LHCN-M2 (cell line): ENCODE data around the gene MSI2. TPM values are rescaled to one million over a fixed set of nuclear protein-coding genes. Genes with fewer than 3 reads are reported as not detected.

Source experiments
- DNase-seq: peaks from one replicate; pipeline ENCODE4 v3.0.0-alpha.2; 2012; ENCODE audit warnings: low read depth
- total RNA-seq: library from RNA; depleted of rRNA; stranded (reverse); fragments of >200 nt; gene quantifications from 2 replicates; pipeline ENCODE4 v1.2.3, GENCODE V29; 2014

Gene MSI2
- total RNA-seq, 1 experiment from 2014 or later, result 120 TPM

DNA sequence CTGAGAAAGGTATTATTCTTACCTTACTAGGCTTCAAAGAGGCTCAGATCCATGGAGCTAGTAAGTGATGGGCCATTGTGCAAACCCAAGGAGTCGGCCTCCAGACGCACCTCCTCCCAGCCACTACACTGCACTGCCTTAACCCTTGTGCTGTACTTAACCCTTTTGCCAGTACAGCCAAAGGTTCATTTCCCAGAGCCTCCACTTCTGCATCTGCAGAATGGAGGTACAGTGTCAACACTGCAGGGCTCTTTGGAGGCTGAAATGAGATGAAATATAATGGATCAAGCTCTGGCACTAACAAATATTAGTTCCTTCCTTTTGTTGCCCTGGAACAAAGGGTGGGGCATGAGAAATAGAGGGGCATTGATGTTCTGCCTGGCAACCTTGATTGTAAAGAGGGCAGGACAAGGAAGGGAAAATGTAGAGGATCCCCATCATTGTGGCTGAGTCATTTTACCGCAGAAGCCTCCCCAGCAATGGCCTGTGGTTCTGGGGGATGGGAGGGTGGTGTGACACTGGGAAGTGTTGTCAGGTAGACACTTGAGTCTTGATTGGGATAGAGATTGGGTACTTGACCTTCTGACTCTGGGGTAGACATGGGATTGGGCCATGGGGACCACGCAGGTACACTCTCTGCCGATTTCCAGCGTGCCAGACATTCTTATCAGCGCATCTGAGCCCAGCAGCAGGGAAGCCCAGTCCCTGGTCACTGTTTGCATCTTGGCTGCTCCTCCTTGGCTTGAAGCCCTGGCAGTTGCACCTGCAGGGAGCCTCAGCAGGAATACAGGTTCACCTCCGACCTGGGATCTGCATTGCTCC is 84.0 kb downstream of the MSI2 start:
- no peak for DNase-seq

DNA sequence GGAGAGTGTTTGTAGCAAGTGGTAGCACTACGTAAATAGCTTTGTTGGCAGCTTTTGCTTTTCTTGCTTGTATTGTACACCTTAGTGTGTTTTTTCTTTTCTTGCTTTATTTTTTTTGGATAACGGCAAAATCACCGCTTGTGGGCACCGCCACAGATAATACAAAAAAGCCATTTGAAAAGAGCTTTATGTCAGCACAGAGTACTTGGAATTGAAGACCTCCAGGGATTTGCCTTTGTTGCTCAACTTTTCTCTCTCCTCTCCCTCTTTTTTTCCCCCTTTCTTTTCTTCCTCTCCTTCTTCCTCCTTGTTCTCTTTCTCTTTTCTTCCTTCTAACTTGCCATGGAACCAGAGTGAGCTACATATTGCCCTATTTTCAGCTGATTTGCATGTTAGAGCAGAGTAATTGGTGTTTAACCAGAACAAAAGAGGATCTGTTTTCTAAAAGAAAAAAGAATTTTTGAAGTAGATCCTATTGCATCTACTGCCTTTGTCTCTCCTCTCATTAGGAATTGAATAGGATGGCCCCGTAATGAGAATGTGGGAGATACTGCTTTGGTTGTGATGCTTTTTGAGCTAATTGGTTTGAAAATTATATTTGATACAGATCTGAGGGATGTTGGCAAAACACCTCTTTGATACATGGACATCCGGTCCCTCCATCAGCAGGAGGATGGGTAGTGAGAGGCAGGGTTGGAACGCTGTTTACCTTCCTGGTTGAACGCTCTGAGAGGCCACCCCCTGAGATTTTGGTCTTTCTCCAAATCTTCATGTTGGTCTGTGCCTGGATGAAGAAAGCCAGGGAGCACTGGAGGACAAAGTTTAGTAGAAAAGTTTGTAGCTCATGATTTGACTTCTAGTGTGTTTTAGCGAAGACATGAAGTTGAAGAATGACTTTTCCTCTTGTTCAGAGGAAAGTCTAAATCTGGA is 85.6 kb downstream of the MSI2 start:
- DNase-seq, result no peak

- no peak for DNase-seq
Observed at GRCh38 chr17:57342963-57343589, 86.8 kb downstream of the MSI2 start.

GRCh38 chr17:57343717-57344116 is 87.4 kb downstream of the MSI2 start:
- DNase-seq, result no peak

DNA sequence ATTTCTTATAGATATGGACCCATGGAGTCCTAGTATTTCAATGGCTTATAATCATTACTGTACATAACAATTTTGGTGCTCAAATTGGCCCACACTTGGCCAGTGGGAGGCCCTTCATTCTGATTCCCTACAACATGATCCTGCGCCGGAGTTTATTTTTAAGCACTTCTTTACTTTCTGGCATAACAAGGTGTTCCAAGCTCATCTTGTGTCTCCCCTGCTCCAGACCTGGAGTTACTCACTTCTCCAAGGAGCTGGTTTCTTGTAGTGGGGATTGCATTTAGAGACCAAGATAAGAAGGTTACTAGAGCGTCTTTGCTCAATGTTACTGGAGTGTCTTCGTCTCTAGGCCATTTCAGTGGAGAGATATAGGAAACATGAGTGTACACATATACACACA is 87.9 kb downstream of the MSI2 start:
- no peak for DNase-seq

GRCh38 chr17:57349541-57350247 is 93.4 kb downstream of the MSI2 start:
- DNase-seq, result no peak

DNA sequence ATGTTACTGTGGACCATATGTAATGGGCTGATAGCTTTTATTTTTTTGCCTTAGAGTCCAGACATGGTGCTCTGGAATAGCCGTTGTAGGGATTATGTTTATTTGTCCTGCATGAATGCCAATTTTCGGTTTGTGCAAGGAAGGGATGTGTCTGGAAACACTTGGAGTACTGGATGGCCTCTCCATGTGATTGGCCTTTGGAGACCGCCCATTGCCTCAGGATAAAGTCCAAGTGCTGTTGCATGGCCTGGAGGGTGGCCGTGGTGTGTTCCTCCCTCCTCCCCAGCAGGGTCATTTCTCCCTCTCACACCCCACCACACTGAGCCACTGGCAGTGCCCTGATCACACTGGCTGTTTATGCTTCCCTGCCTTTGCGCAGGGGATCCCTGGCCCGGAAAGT is 93.9 kb downstream of the MSI2 start:
- no peak for DNase-seq

- DNase-seq, result no peak
Observed at GRCh38 chr17:57352665-57353175, 96.4 kb downstream of the MSI2 start.

- DNase-seq, result no peak
Observed at GRCh38 chr17:57354673-57355072, 98.3 kb downstream of the MSI2 start.

GRCh38 chr17:57355090-57355859 is 99.0 kb downstream of the MSI2 start:
- DNase-seq, result peak; percentile 43

GRCh38 chr17:57356153-57356718 is 99.9 kb downstream of the MSI2 start:
- no peak for DNase-seq

GRCh38 chr17:57356719-57357391 is 100.5 kb downstream of the MSI2 start:
- DNase-seq, result peak; percentile 19

- no peak for DNase-seq
Observed at GRCh38 chr17:57357392-57357784, 101.1 kb downstream of the MSI2 start.

DNA sequence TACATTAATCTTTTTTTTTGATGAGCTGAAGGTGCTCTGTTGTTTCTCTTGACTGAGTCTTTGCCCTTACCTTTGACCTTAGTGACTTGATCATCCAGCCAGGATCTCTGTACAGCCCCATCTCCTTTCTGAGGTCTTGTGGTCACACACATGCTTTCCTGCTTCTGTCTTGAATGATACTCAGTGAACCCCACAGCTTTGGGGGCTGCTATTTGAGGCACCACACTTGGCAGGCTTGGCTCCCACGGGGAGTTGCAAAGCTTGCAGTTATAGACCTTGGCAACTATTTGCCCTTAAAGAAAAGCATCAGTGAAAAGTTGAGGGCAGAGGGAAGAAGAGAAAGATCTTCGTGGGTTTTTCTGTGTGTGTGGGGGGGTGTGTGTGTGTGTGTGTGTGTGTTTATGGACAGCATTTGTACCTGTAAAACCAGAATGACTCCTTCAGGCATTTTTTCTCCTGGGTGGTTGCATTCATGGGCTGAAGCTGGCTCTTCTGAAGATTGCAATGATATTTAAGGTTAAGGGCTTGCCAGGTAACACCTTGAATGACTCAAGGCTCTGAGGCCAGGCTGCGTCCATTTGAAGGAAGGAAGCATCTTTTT is 101.6 kb downstream of the MSI2 start:
- no peak for DNase-seq

GRCh38 chr17:57360266-57360665 is 103.9 kb downstream of the MSI2 start:
- DNase-seq, result no peak

DNA sequence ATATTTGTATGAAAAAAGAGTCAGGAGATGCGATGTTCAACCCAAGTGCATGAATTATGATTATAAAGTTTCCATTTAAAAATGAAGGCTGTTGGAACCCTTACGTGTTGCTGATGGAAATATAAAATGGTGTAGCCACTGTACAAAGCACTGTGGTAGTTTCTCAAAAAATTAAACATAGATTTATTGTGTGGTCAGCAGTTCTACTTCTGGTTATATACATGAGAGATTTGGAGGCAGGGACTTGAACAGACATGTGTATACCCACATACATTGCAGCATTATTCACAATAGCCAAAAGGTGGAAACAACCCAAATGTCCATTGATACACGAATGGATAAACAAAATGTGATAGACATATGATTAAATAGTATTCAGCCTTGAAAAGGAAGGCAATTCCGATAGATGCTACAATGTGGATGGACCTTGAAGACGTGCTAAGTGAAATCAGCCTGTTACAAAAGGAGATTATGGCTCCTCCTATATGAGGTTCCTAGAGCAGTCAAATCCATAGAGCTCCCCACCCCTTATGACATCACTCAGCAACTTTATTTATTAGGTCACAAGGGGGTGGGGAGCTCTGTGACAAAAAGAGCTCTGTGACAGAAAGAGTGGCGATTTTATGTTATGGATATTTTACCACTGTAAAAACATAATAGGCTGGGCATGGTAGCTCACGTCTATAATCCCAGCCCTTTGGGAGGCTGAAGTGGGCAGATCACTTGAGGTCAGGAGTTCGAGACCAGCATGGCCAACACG is 106.7 kb downstream of the MSI2 start:
- no peak for DNase-seq

- DNase-seq, result no peak
Observed at GRCh38 chr17:57363580-57363979, 107.3 kb downstream of the MSI2 start.

GRCh38 chr17:57363998-57364643 is 107.8 kb downstream of the MSI2 start:
- no peak for DNase-seq
